MM.1S (cell line): Measurements from ENCODE around the gene LHX4.

Source experiments
- DNase-seq: peaks from one replicate; pipeline ENCODE4 v3.0.0-alpha.2; 2015
- H2AFZ ChIP-seq: fragments of 300-600 bp; sonication (generic); 2 replicates; pipeline ENCODE4 v1.6.0; 2016; ENCODE audit warnings: antibody characterized with exemption, low read length
- H3F3A ChIP-seq: fragments of 300-600 bp; sonication (generic); 2 replicates; pipeline ENCODE4 v1.6.1; 2016; ENCODE audit warnings: mild to moderate bottlenecking, antibody characterized with exemption, low read length, moderate library complexity, mixed read lengths; ENCODE audit not compliant: insufficient read depth
- H3K27ac ChIP-seq: fragments of 300-600 bp; sonication (generic); 2 replicates; pipeline ENCODE4 v1.5.1; 2016; ENCODE audit warnings: mild to moderate bottlenecking, low read length
- H3K27me3 ChIP-seq: fragments of 300-600 bp; sonication (generic); replicated peaks from 2 replicates; pipeline ENCODE4 v1.6.0; 2016; ENCODE audit warnings: low read length; ENCODE audit not compliant: insufficient read depth
- H3K36me3 ChIP-seq: fragments of 300-600 bp; sonication (generic); replicated peaks from 2 replicates; pipeline ENCODE4 v1.6.1; 2016; ENCODE audit warnings: mild to moderate bottlenecking, low read length, mixed read lengths; ENCODE audit not compliant: insufficient read depth
- H3K4me1 ChIP-seq: fragments of 300-600 bp; sonication (generic); 2 replicates; pipeline ENCODE4 v1.6.1; 2016; ENCODE audit warnings: low read length, mixed read lengths
- H3K4me2 ChIP-seq: fragments of 300-600 bp; sonication (generic); 2 replicates; pipeline ENCODE4 v1.6.0; 2016; ENCODE audit warnings: low read depth, low read length
- H3K4me3 ChIP-seq: fragments of 300-600 bp; sonication (generic); 2 replicates; pipeline ENCODE4 v1.5.1; 2016; ENCODE audit warnings: low read length, mixed read lengths
- H3K79me2 ChIP-seq: fragments of 300-600 bp; sonication (generic); 2 replicates; pipeline ENCODE4 v1.6.1; 2016; ENCODE audit warnings: mixed run types, low read length, mixed read lengths
- H3K9ac ChIP-seq: fragments of 300-600 bp; sonication (generic); 2 replicates; pipeline ENCODE4 v1.6.1; 2016; ENCODE audit warnings: low read length, mixed read lengths
- H3K9me2 ChIP-seq: fragments of 300-600 bp; sonication (generic); replicated peaks from 2 replicates; pipeline ENCODE4 v1.6.1; 2016; ENCODE audit warnings: mild to moderate bottlenecking, low read length, mixed read lengths; ENCODE audit not compliant: insufficient read depth
- H3K9me3 ChIP-seq: fragments of 300-600 bp; sonication (generic); replicated peaks from 2 replicates; pipeline ENCODE4 v1.6.1; 2016; ENCODE audit warnings: mild to moderate bottlenecking, low read length, mixed read lengths; ENCODE audit not compliant: insufficient read depth
- H4K20me1 ChIP-seq: fragments of 300-600 bp; sonication (generic); 2 replicates; pipeline ENCODE4 v1.6.1; 2016; ENCODE audit warnings: mild to moderate bottlenecking, low read length, moderate library complexity, mixed read lengths; ENCODE audit not compliant: insufficient read depth
- EZH2 ChIP-seq: fragments of 300-600 bp; sonication (generic); optimal IDR thresholded peaks from 2 replicates; pipeline ENCODE3; 2017; ENCODE audit warnings: low read depth, mild to moderate bottlenecking, antibody characterized with exemption, low read length, mixed read lengths
- EZH2phosphoT487 ChIP-seq: fragments of 300-600 bp; sonication (generic); IDR thresholded peaks from 2 replicates; pipeline ENCODE4 v1.6.1; 2018; ENCODE audit warnings: antibody characterized with exemption, low read length
- TF ChIP-seq, protein P1 (sequence below): fragments of 300-600 bp; sonication (generic); IDR thresholded peaks from 2 replicates; pipeline ENCODE4 v1.5.1; 2016; ENCODE audit warnings: antibody characterized with exemption, low read length, mixed read lengths

Gene LHX4

DNA sequence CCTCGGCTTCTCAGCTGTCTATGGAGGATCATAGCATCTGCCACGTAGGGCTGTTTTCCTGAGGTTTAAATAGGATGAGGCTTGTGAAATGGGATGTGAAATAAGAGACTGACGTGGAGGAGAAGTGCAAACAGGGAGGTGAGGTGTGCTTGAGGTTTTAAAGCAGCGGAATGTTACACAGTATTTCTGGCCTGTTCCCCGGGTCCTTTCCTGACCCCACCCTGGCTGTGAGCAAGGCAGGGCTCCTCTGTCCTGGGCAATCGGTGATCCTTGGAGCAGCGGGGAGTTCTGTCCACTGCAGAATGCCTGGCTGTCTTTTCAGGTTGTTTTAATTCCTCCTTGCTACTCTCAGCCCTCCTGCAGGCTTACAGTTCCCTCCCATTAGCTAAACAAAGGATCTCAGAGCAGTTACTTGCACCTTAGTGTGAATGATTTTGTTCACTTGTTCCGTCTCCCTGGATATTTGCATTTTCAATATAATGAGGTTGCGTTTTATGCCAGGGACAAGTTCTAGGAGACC is 38.6 kb downstream of the LHX4 start:
- TF ChIP-seq EZH2phosphoT487 (no peak), EZH2 (no peak)
- TF ChIP-seq, protein P1, sequence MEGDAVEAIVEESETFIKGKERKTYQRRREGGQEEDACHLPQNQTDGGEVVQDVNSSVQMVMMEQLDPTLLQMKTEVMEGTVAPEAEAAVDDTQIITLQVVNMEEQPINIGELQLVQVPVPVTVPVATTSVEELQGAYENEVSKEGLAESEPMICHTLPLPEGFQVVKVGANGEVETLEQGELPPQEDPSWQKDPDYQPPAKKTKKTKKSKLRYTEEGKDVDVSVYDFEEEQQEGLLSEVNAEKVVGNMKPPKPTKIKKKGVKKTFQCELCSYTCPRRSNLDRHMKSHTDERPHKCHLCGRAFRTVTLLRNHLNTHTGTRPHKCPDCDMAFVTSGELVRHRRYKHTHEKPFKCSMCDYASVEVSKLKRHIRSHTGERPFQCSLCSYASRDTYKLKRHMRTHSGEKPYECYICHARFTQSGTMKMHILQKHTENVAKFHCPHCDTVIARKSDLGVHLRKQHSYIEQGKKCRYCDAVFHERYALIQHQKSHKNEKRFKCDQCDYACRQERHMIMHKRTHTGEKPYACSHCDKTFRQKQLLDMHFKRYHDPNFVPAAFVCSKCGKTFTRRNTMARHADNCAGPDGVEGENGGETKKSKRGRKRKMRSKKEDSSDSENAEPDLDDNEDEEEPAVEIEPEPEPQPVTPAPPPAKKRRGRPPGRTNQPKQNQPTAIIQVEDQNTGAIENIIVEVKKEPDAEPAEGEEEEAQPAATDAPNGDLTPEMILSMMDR: no peak
- no peaks in the 10 kb centered on the region for H4K20me1 ChIP-seq
- no peaks in the 10 kb centered on the region for H3K9me2 ChIP-seq
- H3F3A ChIP-seq: no peaks in the 10 kb centered on the region
- no peaks in the 10 kb centered on the region for H3K36me3 ChIP-seq
- DNase-seq: no peak
- H3K4me1 ChIP-seq: no peaks in the 10 kb centered on the region
- no peaks in the 10 kb centered on the region for H3K79me2 ChIP-seq
- no peak overlapping the region for H3K4me2 ChIP-seq
- no peaks in the 10 kb centered on the region for H3K27me3 ChIP-seq
- no peaks in the 10 kb centered on the region for H3K9me3 ChIP-seq
- no peak overlapping the region for H3K9ac ChIP-seq
- no peak overlapping the region for H3K27ac ChIP-seq
- no peak overlapping the region for H3K4me3 ChIP-seq
- H2AFZ ChIP-seq: no peak overlapping the region

DNA sequence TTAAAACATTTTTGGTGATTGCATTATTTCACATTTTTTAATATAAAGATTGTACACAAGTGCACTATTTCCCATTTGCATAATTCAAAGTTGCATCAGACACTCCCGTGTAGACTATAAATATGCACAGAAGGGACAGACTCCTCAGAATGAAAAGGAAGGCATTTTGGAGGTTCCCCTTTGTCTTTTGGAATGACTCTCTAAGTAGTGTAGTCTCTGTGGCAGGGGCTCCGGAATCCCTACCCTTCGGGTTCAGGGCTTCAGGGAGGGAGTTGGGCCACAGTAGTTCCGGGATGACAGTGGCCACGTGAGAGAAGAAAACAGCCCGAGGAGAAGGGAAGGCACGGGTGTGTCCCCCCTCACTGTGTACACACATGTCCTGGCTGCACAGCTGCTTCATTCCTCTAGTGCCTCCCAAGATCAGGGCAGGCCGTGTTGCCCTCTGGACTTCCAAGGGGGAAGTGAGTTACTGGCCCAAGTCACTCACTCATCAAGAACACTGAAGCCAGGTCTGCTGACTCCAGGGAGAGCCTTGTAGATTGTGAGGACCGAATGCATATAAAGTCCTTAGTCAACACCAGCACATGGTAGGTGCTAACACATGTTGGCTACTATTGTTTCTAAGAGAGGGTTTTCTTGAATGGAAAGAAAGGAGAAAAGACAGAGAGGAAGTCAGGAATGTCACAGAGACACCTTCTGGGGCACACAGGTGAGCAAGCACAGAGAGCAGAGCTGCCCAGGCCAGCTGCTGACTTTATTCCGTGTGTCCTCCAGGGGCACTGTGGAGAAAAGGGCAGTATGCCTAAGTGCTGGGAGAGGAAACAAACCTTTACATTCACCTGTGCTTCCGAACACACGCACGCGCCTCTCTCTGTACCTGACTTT is 39.8 kb downstream of the LHX4 start:
- no peak overlapping the region for H3K9ac ChIP-seq
- no peaks in the 10 kb centered on the region for H3K4me1 ChIP-seq
- H3K79me2 ChIP-seq: no peaks in the 10 kb centered on the region
- H4K20me1 ChIP-seq: no peaks in the 10 kb centered on the region
- no peak overlapping the region for H3K27ac ChIP-seq
- no peaks in the 10 kb centered on the region for H3F3A ChIP-seq
- no peak for TF ChIP-seq EZH2
- no peak for TF ChIP-seq EZH2phosphoT487
- TF ChIP-seq, protein P1: peak; percentile 51
- peak; percentile 24 for DNase-seq
- H2AFZ ChIP-seq: no peak overlapping the region
- no peaks in the 10 kb centered on the region for H3K27me3 ChIP-seq
- H3K36me3 ChIP-seq: no peaks in the 10 kb centered on the region
- H3K9me2 ChIP-seq: no peaks in the 10 kb centered on the region
- H3K4me3 ChIP-seq: no peak overlapping the region
- H3K4me2 ChIP-seq: no peak overlapping the region
- H3K9me3 ChIP-seq: no peaks in the 10 kb centered on the region

DNA sequence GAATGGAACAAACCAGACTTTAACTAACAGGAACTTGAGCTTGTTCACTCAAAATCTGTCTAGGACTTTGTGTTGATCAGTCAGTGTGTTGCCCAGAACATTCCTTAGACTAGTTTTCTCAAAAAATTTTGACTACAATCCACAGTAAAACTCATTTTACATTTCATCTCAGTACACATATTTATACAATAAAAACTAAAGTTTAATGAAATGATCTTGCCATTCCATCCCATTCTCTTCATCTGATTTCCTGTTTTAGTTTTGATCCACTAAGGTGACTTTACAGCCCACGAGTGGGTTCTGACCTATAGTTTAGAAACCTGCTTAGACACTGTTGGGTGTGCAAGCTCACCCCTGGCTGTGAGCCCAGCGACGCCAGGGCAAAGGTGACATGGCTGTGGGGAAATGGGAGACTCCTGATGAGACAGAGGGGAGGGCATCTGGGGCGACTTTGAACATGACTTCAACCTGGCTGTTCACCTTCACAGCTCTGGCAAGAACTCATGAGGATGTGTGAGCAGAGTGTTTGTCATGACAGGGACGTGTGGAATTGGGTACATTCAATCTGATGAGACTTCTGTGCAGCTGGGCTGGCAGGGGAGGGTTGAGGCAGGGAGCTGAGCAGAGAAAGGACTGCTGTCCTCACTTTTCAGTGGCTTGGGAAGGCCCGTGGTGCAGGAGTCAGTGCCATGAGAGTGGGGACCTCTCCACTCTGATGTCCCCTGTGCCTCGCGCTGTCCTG is 40.6 kb downstream of the LHX4 start:
- Histone ChIP-seq H3K9me2 (no peaks in the 10 kb centered on the region), H3K27me3 (no peaks in the 10 kb centered on the region), H3K9me3 (no peaks in the 10 kb centered on the region), H3K36me3 (no peaks in the 10 kb centered on the region), H3K79me2 (no peaks in the 10 kb centered on the region), H2AFZ (no peak overlapping the region), H3K4me3 (no peak overlapping the region), H4K20me1 (no peaks in the 10 kb centered on the region), H3K27ac (no peak overlapping the region), H3K9ac (no peak overlapping the region), H3K4me1 (no peaks in the 10 kb centered on the region), H3F3A (no peaks in the 10 kb centered on the region), H3K4me2 (no peak overlapping the region)
- DNase-seq: no peak
- TF ChIP-seq, protein P1: peak; percentile 1; the same call in 1 of the 2 replicates
- TF ChIP-seq EZH2phosphoT487: no peak
